Measurements from ENCODE around the gene PTDSS2. TPM values are rescaled to one million over a fixed set of nuclear protein-coding genes. Genes with fewer than 3 reads are reported as not detected.
"Not testable (repeated sequence)": the region's sequence is repeated elsewhere in the genome, so short reads cannot be mapped to it uniquely, and the experiment has no call there.

PTDSS2 gene
- total RNA-seq, 1 experiment from 2014 or later = 28.2 TPM

GRCh38 chr11:468493-468892 lies 18.4 kb downstream of the PTDSS2 start:
- intact Hi-C loops (cut with micrococcal nuclease) = no loop called here
- Mint-ChIP-seq H3K27me3 (ENCODE audit: insufficient read depth, unreplicated experiment) (no peaks in the 10 kb centered on the region), H3K4me1 (ENCODE audit: insufficient read depth, unreplicated experiment) (no peaks in the 10 kb centered on the region), H3K36me3 (ENCODE audit: insufficient read depth, unreplicated experiment) (peaks cover 5% of the 10 kb centered on the region), H3K27ac (ENCODE audit: low read depth, unreplicated experiment) (no peak overlapping the region), H3K4me3 (ENCODE audit: unreplicated experiment) (no peak overlapping the region), H3K9me3 (ENCODE audit: unreplicated experiment) (no peaks in the 10 kb centered on the region)
- no peak for DNase-seq (ENCODE audit: unreplicated experiment)
- POLR2A ChIA-PET = interaction anchor here (1.2 kb wide), 1 partner anchor 10 kb away, joined by 3 read pairs; no protein-coding TSS in a partner anchor
- no peak for TF ChIP-seq CTCF (IDR thresholded peaks at IDR 0.05; ENCODE audit: unreplicated experiment)
- BruUV-seq (replicated peaks) = no TSS peak
- CTCF ChIA-PET = no interaction called here

GRCh38 chr11:469026-469683 lies 19.1 kb downstream of the PTDSS2 start:
- H3K27me3 Mint-ChIP-seq (ENCODE audit: insufficient read depth, unreplicated experiment); POLR2A ChIA-PET; BruUV-seq (replicated peaks); intact Hi-C loops (cut with micrococcal nuclease); DNase-seq (ENCODE audit: unreplicated experiment); H3K4me1 Mint-ChIP-seq (ENCODE audit: insufficient read depth, unreplicated experiment); H3K9me3 Mint-ChIP-seq (ENCODE audit: unreplicated experiment); H3K4me3 Mint-ChIP-seq (ENCODE audit: unreplicated experiment); H3K36me3 Mint-ChIP-seq (ENCODE audit: insufficient read depth, unreplicated experiment): not testable (repeated sequence)
- H3K27ac Mint-ChIP-seq (ENCODE audit: low read depth, unreplicated experiment) = peak overlapping the region; percentile 46
- CTCF ChIA-PET = interaction anchor here (1.0 kb wide), 1 partner anchor 20 kb away, joined by 3 read pairs; no protein-coding TSS in a partner anchor

GRCh38 chr11:469684-470560 lies 19.8 kb downstream of the PTDSS2 start:
- POLR2A ChIA-PET = interaction anchor here (1.5 kb wide), 1 partner anchor 22 kb away, joined by 4 read pairs; no protein-coding TSS in a partner anchor
- TF ChIP-seq CTCF (IDR thresholded peaks at IDR 0.05; ENCODE audit: unreplicated experiment) = no peak
- Mint-ChIP-seq H3K27ac (ENCODE audit: low read depth, unreplicated experiment) (peak overlapping the region; percentile 46), H3K4me3 (ENCODE audit: unreplicated experiment) (no peak overlapping the region), H3K27me3 (ENCODE audit: insufficient read depth, unreplicated experiment) (no peaks in the 10 kb centered on the region), H3K9me3 (ENCODE audit: unreplicated experiment) (no peaks in the 10 kb centered on the region), H3K36me3 (ENCODE audit: insufficient read depth, unreplicated experiment) (peaks cover 11% of the 10 kb centered on the region), H3K4me1 (ENCODE audit: insufficient read depth, unreplicated experiment) (no peaks in the 10 kb centered on the region)
- DNase-seq (ENCODE audit: unreplicated experiment) = no peak
- CTCF ChIA-PET = interaction anchor here (1.0 kb wide), 1 partner anchor 20 kb away, joined by 3 read pairs; no protein-coding TSS in a partner anchor
- no TSS peak for BruUV-seq (replicated peaks)
- intact Hi-C loops (cut with micrococcal nuclease) = no loop called here

GRCh38 chr11:471468-472145 lies 21.5 kb downstream of the PTDSS2 start:
- no peak for DNase-seq (ENCODE audit: unreplicated experiment)
- no peak overlapping the region for H3K4me3 Mint-ChIP-seq (ENCODE audit: unreplicated experiment)
- CTCF ChIA-PET = interaction anchor here (0.6 to 0.9 kb wide), 2 partner anchors 10 to 21 kb away, joined by 3 read pairs; no protein-coding TSS in a partner anchor
- H3K4me1 Mint-ChIP-seq (ENCODE audit: insufficient read depth, unreplicated experiment) = no peaks in the 10 kb centered on the region
- H3K27me3 Mint-ChIP-seq (ENCODE audit: insufficient read depth, unreplicated experiment) = no peaks in the 10 kb centered on the region
- H3K36me3 Mint-ChIP-seq (ENCODE audit: insufficient read depth, unreplicated experiment) = peaks cover 10% of the 10 kb centered on the region
- BruUV-seq (replicated peaks) = no TSS peak
- no peak for TF ChIP-seq CTCF (IDR thresholded peaks at IDR 0.05; ENCODE audit: unreplicated experiment)
- intact Hi-C loops (cut with micrococcal nuclease) = no loop called here
- no peaks in the 10 kb centered on the region for H3K9me3 Mint-ChIP-seq (ENCODE audit: unreplicated experiment)
- H3K27ac Mint-ChIP-seq (ENCODE audit: low read depth, unreplicated experiment) = no peak overlapping the region
- POLR2A ChIA-PET = interaction anchor here (1.5 kb wide), 1 partner anchor 24 kb away, joined by 4 read pairs; no protein-coding TSS in a partner anchor

All from MCF 10A (cell line).